AG04449 (cell line): ENCODE results near the gene TBCA.

Experiments used
- CTCF ChIA-PET: fragments of 350-600 bp; formaldehyde crosslinking; extraction: SDS; loops from one replicate; lab custom pipeline; 2021; ENCODE audit warnings: antibody characterized with exemption; lab: Yijun Ruan, JAX
- POLR2A ChIA-PET: fragments of 400-600, 350-600 bp; formaldehyde crosslinking; extraction: SDS; loops from one replicate; lab custom pipeline; 2020; ENCODE audit warnings: antibody characterized with exemption, inconsistent platforms; lab: Yijun Ruan, JAX
- DNase-seq: peaks from one replicate; pipeline ENCODE4 v3.0.0-alpha.2; 2010; ENCODE audit warnings: low read depth, low spot score
- H3K4me3 ChIP-seq: 2 replicates; pipeline ENCODE4 v1.5.1; 2011; ENCODE audit warnings: low read depth, mild to moderate bottlenecking, control low read depth, low read length
- CTCF ChIP-seq: IDR thresholded peaks from one replicate; pipeline ENCODE4 v1.5.1; 2011; ENCODE audit warnings: mild to moderate bottlenecking, moderate library complexity, low read length, control low read depth, inconsistent platforms; ENCODE audit not compliant: insufficient read depth; ENCODE audit errors: missing control alignments

TBCA gene

DNA sequence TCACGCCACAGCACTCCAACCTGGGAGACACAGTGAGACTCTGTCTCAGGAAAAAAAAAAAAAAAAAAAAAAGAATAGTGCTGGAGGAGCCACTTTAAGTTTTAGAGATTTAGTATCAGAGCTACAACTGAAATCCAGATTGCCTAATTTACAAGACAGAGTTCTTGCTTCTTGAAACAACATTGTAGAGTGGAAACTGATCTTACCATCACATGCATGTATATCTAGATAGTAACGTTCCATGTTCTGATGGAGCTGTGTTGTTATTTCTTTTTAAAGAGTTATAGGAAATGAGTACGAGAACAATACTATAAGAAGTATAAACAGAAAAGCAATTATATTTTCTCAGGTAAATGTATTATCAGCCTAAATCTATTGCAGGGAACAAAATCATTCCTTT is 48.9 kb downstream of the TBCA start:
- ChIA-PET POLR2A (interaction anchor here (0.5 kb wide), 1 partner anchor 10 kb away, joined by 4 read pairs; no protein-coding TSS in a partner anchor), CTCF (no interaction called here)
- H3K4me3 ChIP-seq = no peak overlapping the region
- TF ChIP-seq CTCF = no peak
- DNase-seq = no peak

GRCh38 chr5:77725616-77726015 is 50.5 kb downstream of the TBCA start:
- CTCF ChIA-PET = no interaction called here
- POLR2A ChIA-PET = no interaction called here
- TF ChIP-seq CTCF = no peak
- no peak for DNase-seq
- no peak overlapping the region for H3K4me3 ChIP-seq

DNA sequence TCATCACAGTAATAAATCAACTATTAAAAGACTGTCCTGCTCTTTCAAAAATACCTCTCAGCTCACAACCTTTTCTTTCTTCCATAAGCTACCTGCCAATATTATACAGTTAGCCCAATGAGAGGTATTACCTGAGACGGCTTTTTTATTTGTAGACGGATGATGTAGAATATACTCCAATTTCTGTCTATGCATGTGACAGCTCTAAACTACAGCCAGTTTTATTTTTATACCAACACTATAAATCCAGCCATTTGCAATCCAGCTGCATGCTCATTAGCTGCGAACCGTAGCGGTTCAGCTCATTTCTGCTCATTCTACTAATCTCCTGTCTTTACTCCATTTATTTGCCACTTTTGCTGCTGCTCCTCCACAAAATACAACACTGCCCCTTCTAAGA is 51.2 kb downstream of the TBCA start:
- ChIA-PET POLR2A (no interaction called here), CTCF (no interaction called here)
- TF ChIP-seq CTCF = no peak
- H3K4me3 ChIP-seq = no peak overlapping the region
- no peak for DNase-seq

GRCh38 chr5:77719666-77720363 is 56.3 kb downstream of the TBCA start:
- H3K4me3 ChIP-seq = no peak overlapping the region
- POLR2A ChIA-PET = no interaction called here
- CTCF ChIA-PET = interaction anchor here (0.9 to 1.5 kb wide), 2 partner anchors 9 to 12 kb away, joined by 3 read pairs; no protein-coding TSS in a partner anchor
- DNase-seq = no peak
- no peak for TF ChIP-seq CTCF

DNA sequence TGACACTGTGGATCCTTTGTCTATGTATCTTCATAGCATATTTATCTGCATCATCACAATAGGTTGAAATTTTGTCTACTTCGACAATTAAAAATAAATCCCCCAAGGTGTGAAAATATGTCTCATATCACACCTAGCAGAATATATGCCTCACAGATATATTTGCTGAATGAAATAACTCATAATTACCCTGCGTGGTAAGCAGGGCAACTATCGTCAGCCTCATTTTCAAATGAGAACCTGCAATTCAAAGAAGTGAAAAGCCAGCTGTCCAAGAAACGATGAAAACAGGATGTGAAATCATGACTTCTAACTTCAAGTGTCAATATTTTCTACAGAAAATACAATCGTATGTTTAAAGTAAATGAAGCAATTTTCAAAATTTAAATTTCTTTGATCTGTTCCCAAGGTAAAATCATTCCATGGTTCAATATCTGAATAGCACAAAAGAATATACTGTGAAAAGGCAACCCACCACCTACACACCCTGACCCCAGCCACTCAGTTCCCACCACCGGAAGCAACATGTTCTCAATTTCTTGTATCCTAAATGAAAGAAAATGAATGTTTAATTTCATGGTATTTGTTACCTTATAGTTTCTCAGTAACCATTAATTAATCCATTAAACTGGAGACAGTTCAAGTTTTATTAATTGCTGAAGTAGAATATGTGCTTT is 57.1 kb downstream of the TBCA start:
- ChIA-PET CTCF (no interaction called here), POLR2A (no interaction called here)
- TF ChIP-seq CTCF = no peak
- H3K4me3 ChIP-seq = no peak overlapping the region
- no peak for DNase-seq

DNA sequence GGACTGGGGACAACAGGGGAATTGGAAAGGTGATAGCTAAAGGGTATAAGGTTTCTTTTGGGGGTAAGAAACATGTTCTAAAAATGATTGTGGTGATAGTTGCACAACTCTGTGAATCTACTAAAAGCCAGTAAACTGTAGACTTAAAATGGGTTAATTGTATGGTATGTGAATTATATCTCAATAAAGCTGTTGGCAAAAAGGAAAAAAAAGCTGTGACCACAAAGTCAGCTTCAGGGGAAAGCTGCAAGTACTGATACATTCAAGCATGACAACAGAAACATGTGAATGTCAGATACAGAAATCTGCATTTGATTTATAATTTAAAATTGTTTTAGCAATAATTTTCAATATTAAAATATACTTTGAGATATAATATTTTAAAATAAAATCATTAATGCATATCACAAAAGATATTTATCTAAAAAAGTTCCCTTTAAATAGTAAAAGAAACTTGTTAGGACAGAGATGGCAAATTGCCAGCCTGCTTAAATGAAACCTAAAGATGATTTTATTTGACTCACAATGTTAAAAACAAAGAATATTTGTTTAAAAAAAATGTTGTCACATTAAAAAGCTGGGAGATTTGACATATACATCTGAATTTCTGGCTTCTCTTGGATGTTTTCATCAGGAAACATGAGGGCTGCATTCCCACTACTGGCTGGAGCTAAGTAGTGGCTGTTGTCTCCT is 66.0 kb downstream of the TBCA start:
- CTCF ChIA-PET = interaction anchor here (1.0 kb wide), 1 partner anchor 10 kb away, joined by 3 read pairs; no protein-coding TSS in a partner anchor
- TF ChIP-seq CTCF = no peak
- H3K4me3 ChIP-seq = no peak overlapping the region
- DNase-seq = no peak
- POLR2A ChIA-PET = no interaction called here
